ENCODE results near the gene EDC4.

The EDC4 gene

GRCh38 chr16:67878846-67879245 lies 6.0 kb downstream of the EDC4 start:
- no peak for DNase-seq

- DNase-seq = no peak
Measured at GRCh38 chr16:67879462-67879861, 6.6 kb downstream of the EDC4 start.

GRCh38 chr16:67879936-67880335 lies 7.1 kb downstream of the EDC4 start:
- no peak for DNase-seq

- no peak for DNase-seq
Measured at GRCh38 chr16:67880584-67880983, 7.7 kb downstream of the EDC4 start.

GRCh38 chr16:67881621-67882161 lies 8.8 kb downstream of the EDC4 start:
- no peak for DNase-seq

GRCh38 chr16:67882374-67883145 lies 9.7 kb downstream of the EDC4 start:
- no peak for DNase-seq

GRCh38 chr16:67883146-67883871 lies 10.5 kb downstream of the EDC4 start:
- no peak for DNase-seq

- DNase-seq = peak; percentile 21 to 58 (median 46)
Measured at GRCh38 chr16:67883872-67884261, 11.0 kb downstream of the EDC4 start.

- peak; percentile 8 to 68 (median 34) for DNase-seq
Measured at GRCh38 chr16:67884684-67885083, 11.8 kb downstream of the EDC4 start, which contains the start of gene NRN1L. Gene NRN1L, plus strand, starts transcription at chr16:67884885. Its CDS starts 19 bp downstream, at chr16:67884904.

- no peak for DNase-seq
Measured at GRCh38 chr16:67885545-67885944, 12.7 kb downstream of the EDC4 start.

GRCh38 chr16:67885976-67886375 lies 13.1 kb downstream of the EDC4 start:
- no peak for DNase-seq

- peak in 1 of 3 experiments; percentile 64 for DNase-seq
Measured at GRCh38 chr16:67886387-67886786, 13.5 kb downstream of the EDC4 start.

GRCh38 chr16:67888331-67888730 lies 15.5 kb downstream of the EDC4 start:
- no peak for DNase-seq

GRCh38 chr16:67892375-67892774 lies 19.5 kb downstream of the EDC4 start:
- no peak for DNase-seq

GRCh38 chr16:67892899-67893742 lies 20.3 kb downstream of the EDC4 start, which contains the start of gene PSKH1:
Gene PSKH1, plus strand, starts transcription at chr16:67893254. Its CDS starts 15,496 bp downstream, at chr16:67908750.
- peak; percentile 90 to 95 (median 91) for DNase-seq

GRCh38 chr16:67893743-67894399 lies 21.0 kb downstream of the EDC4 start:
- no peak for DNase-seq

- no peak for DNase-seq
Measured at GRCh38 chr16:67897231-67897630, 24.4 kb downstream of the EDC4 start.

- no peak for DNase-seq
Measured at GRCh38 chr16:67901734-67902133, 28.9 kb downstream of the EDC4 start.

GRCh38 chr16:67902831-67903230 lies 30.0 kb downstream of the EDC4 start:
- no peak for DNase-seq

GRCh38 chr16:67907397-67908180 lies 34.7 kb downstream of the EDC4 start:
- DNase-seq = no peak

GRCh38 chr16:67909056-67909742 lies 36.3 kb downstream of the EDC4 start:
- no peak for DNase-seq

All from NCI-H1417 (cell line).